Activated B cell treated with CpG ODN at 0.5 μM for 24 hours (primary cell): Measurements from ENCODE around the gene STRIP2. TPM values are rescaled to one million over a fixed set of nuclear protein-coding genes. Genes with fewer than 3 reads are reported as not detected.

ENCODE experiments used
- ATAC-seq: fragments of 200-7000 bp; cut with Tn5 transposase; one replicate; pipeline ENCODE4 v1.10.0; 2021; ENCODE audit warnings: low read depth, mild to moderate bottlenecking, moderate library complexity
- CTCF ChIA-PET: fragments of 350-600 bp; sonication (Branson Sonifier 250); formaldehyde crosslinking; loops from one replicate; lab custom pipeline; 2021; ENCODE audit warnings: antibody characterized with exemption; lab: Charles Lee
- POLR2A ChIA-PET: fragments of 350-600 bp; sonication (Branson Sonifier 250); formaldehyde crosslinking; loops from one replicate; lab custom pipeline; 2021; ENCODE audit warnings: antibody characterized with exemption; lab: Charles Lee
- DNase-seq: peaks from one replicate; pipeline ENCODE4 v3.0.0; 2022
- H3K27ac Mint-ChIP-seq: one replicate; pipeline ENCODE4 v1.8.0; 2020; ENCODE audit warnings: mixed read lengths
- H3K27me3 Mint-ChIP-seq: one replicate; pipeline ENCODE4 v1.8.0; 2021; ENCODE audit warnings: mixed read lengths
- H3K36me3 Mint-ChIP-seq: one replicate; pipeline ENCODE4 v1.8.0; 2021; ENCODE audit warnings: low read depth, mixed read lengths
- H3K4me1 Mint-ChIP-seq: one replicate; pipeline ENCODE4 v1.8.0; 2021; ENCODE audit warnings: mixed read lengths
- H3K4me3 Mint-ChIP-seq: one replicate; pipeline ENCODE4 v1.8.0; 2020; ENCODE audit warnings: mild to moderate bottlenecking, mixed read lengths
- H3K9me3 Mint-ChIP-seq: one replicate; pipeline ENCODE4 v1.8.0; 2020; ENCODE audit warnings: mixed read lengths
- intact Hi-C: fragments of 100-400 bp; cut with micrococcal nuclease; formaldehyde crosslinking; loops from one replicate; pipeline ENCODE4 v1.15.1; 2024
- total RNA-seq: library from RNA; stranded (reverse); gene quantifications from 2 replicates; pipeline ENCODE4 v1.2.3, GENCODE V29; 2022
- TF ChIP-seq, protein P1 (sequence below): fragments of 200-600 bp; IDR thresholded peaks from one replicate; pipeline ENCODE4 v1.8.0; 2022; ENCODE audit warnings: antibody characterized with exemption, mild to moderate bottlenecking

The STRIP2 gene
- total RNA-seq, 1 donor from 2014 or later: 0.35 TPM

DNA sequence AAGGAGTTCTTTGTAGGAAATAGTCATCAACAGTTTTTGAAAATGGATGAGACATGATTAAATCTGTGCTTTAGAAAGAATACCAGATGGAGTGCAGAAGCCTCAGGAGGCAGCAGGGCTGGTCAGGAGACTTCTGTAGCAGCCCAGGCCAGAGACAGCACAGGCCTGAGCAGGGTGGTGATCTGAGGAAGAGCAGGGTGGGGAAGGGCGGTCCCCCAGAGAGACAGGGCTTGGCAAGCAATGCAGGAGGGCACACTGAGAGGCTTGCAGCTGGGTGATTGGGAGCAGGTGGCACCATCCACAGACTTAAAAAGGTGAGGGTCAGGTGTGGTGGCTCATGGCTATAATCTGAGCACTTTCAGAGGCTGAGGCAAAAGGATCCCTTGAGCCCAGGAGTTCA is 63.8 kb downstream of the STRIP2 start:
- Mint-ChIP-seq H3K27me3 (no peaks in the 10 kb centered on the region), H3K9me3 (no peaks in the 10 kb centered on the region), H3K4me3 (no peak overlapping the region), H3K4me1 (peaks cover 43% of the 10 kb centered on the region), H3K36me3 (no peaks in the 10 kb centered on the region), H3K27ac (no peak overlapping the region)
- TF ChIP-seq, protein P1, sequence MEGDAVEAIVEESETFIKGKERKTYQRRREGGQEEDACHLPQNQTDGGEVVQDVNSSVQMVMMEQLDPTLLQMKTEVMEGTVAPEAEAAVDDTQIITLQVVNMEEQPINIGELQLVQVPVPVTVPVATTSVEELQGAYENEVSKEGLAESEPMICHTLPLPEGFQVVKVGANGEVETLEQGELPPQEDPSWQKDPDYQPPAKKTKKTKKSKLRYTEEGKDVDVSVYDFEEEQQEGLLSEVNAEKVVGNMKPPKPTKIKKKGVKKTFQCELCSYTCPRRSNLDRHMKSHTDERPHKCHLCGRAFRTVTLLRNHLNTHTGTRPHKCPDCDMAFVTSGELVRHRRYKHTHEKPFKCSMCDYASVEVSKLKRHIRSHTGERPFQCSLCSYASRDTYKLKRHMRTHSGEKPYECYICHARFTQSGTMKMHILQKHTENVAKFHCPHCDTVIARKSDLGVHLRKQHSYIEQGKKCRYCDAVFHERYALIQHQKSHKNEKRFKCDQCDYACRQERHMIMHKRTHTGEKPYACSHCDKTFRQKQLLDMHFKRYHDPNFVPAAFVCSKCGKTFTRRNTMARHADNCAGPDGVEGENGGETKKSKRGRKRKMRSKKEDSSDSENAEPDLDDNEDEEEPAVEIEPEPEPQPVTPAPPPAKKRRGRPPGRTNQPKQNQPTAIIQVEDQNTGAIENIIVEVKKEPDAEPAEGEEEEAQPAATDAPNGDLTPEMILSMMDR: no peak
- ChIA-PET POLR2A (no interaction called here), CTCF (no interaction called here)
- DNase-seq (no peak), ATAC-seq (no peak)
- intact Hi-C loops: no loop called here

GRCh38 chr7:129499999-129500398 is 65.8 kb downstream of the STRIP2 start:
- Mint-ChIP-seq H3K27me3 (no peaks in the 10 kb centered on the region), H3K36me3 (no peaks in the 10 kb centered on the region), H3K27ac (peak overlapping the region; percentile 84), H3K4me3 (peak overlapping the region; percentile 65), H3K9me3 (no peaks in the 10 kb centered on the region), H3K4me1 (peaks cover 37% of the 10 kb centered on the region)
- ATAC-seq (no peak), DNase-seq (no peak)
- TF ChIP-seq, protein P1: no peak
- intact Hi-C loops: no loop called here
- CTCF ChIA-PET: no interaction called here
- POLR2A ChIA-PET: interaction anchor here (0.6 kb wide), 1 partner anchor 276 kb away, joined by 5 read pairs; no protein-coding TSS in a partner anchor

DNA sequence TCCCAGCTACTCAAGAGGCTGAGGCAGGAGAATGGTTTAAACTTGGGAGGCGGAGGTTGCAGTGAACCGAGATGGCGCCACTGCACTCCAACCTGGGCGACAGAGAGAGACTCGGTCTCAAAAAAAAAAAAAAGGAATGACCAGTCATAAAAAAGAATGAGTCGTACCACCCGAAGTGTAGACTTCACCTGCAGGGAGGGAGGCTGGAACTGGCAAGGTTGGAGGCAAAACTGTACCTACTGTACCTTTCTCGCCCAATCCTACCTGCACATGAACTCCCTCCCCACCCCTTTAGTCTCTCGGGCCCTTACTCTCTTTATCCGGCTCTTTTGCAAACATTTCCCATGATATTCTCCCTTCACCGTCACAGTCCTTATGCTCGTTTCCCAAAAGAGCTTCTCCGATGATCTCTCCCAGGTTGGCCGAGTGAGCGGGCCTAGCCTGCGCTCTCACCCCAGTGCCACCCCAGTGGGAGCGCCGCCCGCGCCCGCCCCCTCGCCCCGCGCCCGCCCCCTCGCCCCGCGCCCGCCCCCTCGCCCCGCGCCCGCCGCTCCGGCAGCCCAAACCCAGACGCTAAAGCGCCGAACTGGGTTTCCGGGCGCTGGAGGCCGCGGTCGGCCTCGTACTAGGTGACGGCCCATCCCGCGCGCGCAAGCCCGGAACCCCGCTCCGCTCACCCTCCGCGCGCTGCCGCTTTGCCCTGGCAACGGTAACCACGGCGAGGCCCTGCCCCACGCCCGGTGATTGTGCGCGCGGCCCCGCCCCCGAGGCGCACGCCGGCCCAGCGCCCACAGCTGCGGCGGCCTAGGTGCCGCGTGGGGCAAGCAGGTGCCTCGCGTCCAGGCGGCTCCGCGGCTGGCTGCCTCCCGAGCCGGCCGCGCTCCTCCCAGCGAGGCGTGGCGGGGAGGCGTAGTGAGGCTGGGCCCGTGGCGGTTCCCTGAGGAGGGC is 67.8 kb downstream of the STRIP2 start, which contains the start of gene SMKR1:
Gene SMKR1, plus strand, starts transcription at position 772 of the 948 bp plus-strand sequence. CDS start 294 bp downstream, outside the sequence.
- Mint-ChIP-seq H3K36me3 (no peaks in the 10 kb centered on the region), H3K4me1 (peaks cover 30% of the 10 kb centered on the region), H3K4me3 (peak within 1 kb of the TSS; percentile 83), H3K9me3 (no peaks in the 10 kb centered on the region), H3K27me3 (no peaks in the 10 kb centered on the region), H3K27ac (peak within 1 kb of the TSS; percentile 78)
- peak; percentile 97 for DNase-seq
- CTCF ChIA-PET: no interaction called here
- POLR2A ChIA-PET: interaction anchor here (1.1 to 1.4 kb wide), 2 partner anchors 8 to 109 kb away, joined by 3 read pairs; partner anchors contain the start of gene NRF1
- intact Hi-C loops: loop anchor here (1.0 to 2.0 kb wide), 6 partner anchors 67 to 763 kb away; partner anchors contain the start of genes CALU, KLHDC10, NRF1 and STRIP2
- TF ChIP-seq, protein P1: no peak
- ATAC-seq: peak; percentile 93

GRCh38 chr7:129502708-129503685 is 68.8 kb downstream of the STRIP2 start:
- Mint-ChIP-seq H3K9me3 (no peaks in the 10 kb centered on the region), H3K4me3 (peak overlapping the region; percentile 82), H3K36me3 (no peaks in the 10 kb centered on the region), H3K27ac (peak overlapping the region; percentile 78), H3K4me1 (peaks cover 30% of the 10 kb centered on the region), H3K27me3 (no peaks in the 10 kb centered on the region)
- DNase-seq (peak; percentile 29), ATAC-seq (peak; percentile 11)
- ChIA-PET POLR2A (interaction anchor here (0.7 to 1.4 kb wide), 3 partner anchors 9 to 567 kb away, joined by 3 read pairs; partner anchors contain the start of genes KLHDC10 and NRF1), CTCF (interaction anchor here (0.6 kb wide), 1 partner anchor 132 kb away, joined by 3 read pairs; no protein-coding TSS in a partner anchor)
- TF ChIP-seq, protein P1: no peak
- intact Hi-C loops: loop anchor here (1.0 to 2.0 kb wide), 6 partner anchors 68 to 764 kb away; partner anchors contain the start of genes CALU, KLHDC10, NRF1 and STRIP2
